Calu3 (cell line): ENCODE data around the gene NTSR1. TPM values are rescaled to one million over a fixed set of nuclear protein-coding genes. Genes with fewer than 3 reads are reported as not detected.

ENCODE experiments used
- BruUV-seq: library from RNA; stranded (reverse); fragments of 400-500 nt; replicated peaks from 2 replicates; lab custom pipeline; 2021; lab: Mats Ljungman, UMichigan
- CTCF ChIA-PET: fragments of 300-600 bp; sonication (Branson Sonifier 250); formaldehyde crosslinking; loops from one replicate; lab custom pipeline; 2022; ENCODE audit warnings: antibody characterized with exemption; lab: Charles Lee
- DNase-seq: peaks from one replicate; pipeline ENCODE4 v3.0.0; 2022
- H3K27ac Mint-ChIP-seq: one replicate; pipeline ENCODE4 v1.8.0; 2022; ENCODE audit warnings: mixed read lengths; ENCODE audit not compliant: unreplicated experiment
- H3K27me3 Mint-ChIP-seq: one replicate; pipeline ENCODE4 v1.8.0; 2022; ENCODE audit warnings: mixed read lengths; ENCODE audit not compliant: unreplicated experiment
- H3K36me3 Mint-ChIP-seq: one replicate; pipeline ENCODE4 v1.8.0; 2022; ENCODE audit warnings: mild to moderate bottlenecking, moderate library complexity, mixed read lengths; ENCODE audit not compliant: insufficient read depth, unreplicated experiment
- H3K4me1 Mint-ChIP-seq: one replicate; pipeline ENCODE4 v1.8.0; 2022; ENCODE audit warnings: mild to moderate bottlenecking, low read depth, mixed read lengths; ENCODE audit not compliant: unreplicated experiment
- H3K4me3 Mint-ChIP-seq: one replicate; pipeline ENCODE4 v1.8.0; 2022; ENCODE audit warnings: mild to moderate bottlenecking, low read depth, moderate library complexity, mixed read lengths; ENCODE audit not compliant: unreplicated experiment
- H3K9me3 Mint-ChIP-seq: one replicate; pipeline ENCODE4 v1.8.0; 2022; ENCODE audit warnings: low read depth, mixed read lengths; ENCODE audit not compliant: unreplicated experiment
- intact Hi-C: fragments of 100-400 bp; cut with micrococcal nuclease; formaldehyde crosslinking; loops from one replicate; pipeline ENCODE4 v1.10.0; 2022; ENCODE audit not compliant: unreplicated experiment
- total RNA-seq: library from RNA; stranded (reverse); gene quantifications from 2 replicates; pipeline ENCODE4 v1.2.3, GENCODE V29; 2022
- TF ChIP-seq, protein P1 (sequence below): fragments of 200-600 bp; IDR thresholded peaks from one replicate; pipeline ENCODE4 v1.8.0; 2022; ENCODE audit warnings: antibody characterized with exemption; ENCODE audit not compliant: unreplicated experiment

NTSR1 gene
- total RNA-seq, 1 experiment from 2014 or later: not detected

DNA sequence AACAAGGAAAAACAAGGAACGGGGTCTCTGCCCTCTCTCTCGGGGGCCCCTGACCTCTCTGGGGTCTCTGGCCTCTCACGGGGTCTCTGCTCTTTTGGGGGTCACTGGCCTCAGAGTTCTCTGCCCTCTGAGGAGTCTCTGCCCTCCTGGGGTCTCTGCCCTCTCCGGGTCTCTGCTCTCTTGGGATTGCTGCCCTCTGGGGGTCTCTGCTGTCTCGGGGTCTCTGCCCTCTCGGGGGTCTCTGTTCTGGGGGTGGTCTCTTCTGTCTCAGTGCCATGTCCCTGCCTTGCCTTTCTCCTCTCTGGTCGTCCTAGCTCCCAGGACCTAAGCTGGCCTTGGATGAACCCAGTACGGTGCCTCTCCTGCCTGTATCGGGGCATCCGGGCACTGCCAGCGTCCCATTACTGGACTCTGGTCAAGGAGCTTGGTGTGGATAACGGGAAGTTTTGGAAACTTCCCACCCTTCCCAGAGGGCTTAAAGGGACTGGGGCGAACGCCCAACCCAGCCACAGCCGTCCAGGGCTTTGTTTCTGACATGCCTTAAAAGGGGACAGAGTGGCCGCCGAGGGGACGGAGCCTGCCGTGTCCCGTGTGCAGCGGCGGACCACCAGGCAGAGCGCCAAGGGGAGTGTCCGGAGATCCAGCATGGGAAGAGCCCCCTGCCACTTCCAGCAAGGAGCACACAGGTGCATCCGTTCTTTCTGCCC, 62.9 kb downstream of the NTSR1 start:
- TF ChIP-seq, protein P1, sequence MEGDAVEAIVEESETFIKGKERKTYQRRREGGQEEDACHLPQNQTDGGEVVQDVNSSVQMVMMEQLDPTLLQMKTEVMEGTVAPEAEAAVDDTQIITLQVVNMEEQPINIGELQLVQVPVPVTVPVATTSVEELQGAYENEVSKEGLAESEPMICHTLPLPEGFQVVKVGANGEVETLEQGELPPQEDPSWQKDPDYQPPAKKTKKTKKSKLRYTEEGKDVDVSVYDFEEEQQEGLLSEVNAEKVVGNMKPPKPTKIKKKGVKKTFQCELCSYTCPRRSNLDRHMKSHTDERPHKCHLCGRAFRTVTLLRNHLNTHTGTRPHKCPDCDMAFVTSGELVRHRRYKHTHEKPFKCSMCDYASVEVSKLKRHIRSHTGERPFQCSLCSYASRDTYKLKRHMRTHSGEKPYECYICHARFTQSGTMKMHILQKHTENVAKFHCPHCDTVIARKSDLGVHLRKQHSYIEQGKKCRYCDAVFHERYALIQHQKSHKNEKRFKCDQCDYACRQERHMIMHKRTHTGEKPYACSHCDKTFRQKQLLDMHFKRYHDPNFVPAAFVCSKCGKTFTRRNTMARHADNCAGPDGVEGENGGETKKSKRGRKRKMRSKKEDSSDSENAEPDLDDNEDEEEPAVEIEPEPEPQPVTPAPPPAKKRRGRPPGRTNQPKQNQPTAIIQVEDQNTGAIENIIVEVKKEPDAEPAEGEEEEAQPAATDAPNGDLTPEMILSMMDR: no peak
- Mint-ChIP-seq H3K4me1 (peaks cover 43% of the 10 kb centered on the region), H3K27me3 (peaks cover 63% of the 10 kb centered on the region), H3K4me3 (no peak overlapping the region), H3K27ac (no peak overlapping the region), H3K36me3 (peaks cover 18% of the 10 kb centered on the region), H3K9me3 (no peaks in the 10 kb centered on the region)
- CTCF ChIA-PET: no interaction called here
- BruUV-seq: no TSS peak
- no peak for DNase-seq
- intact Hi-C loops: no loop called here

DNA sequence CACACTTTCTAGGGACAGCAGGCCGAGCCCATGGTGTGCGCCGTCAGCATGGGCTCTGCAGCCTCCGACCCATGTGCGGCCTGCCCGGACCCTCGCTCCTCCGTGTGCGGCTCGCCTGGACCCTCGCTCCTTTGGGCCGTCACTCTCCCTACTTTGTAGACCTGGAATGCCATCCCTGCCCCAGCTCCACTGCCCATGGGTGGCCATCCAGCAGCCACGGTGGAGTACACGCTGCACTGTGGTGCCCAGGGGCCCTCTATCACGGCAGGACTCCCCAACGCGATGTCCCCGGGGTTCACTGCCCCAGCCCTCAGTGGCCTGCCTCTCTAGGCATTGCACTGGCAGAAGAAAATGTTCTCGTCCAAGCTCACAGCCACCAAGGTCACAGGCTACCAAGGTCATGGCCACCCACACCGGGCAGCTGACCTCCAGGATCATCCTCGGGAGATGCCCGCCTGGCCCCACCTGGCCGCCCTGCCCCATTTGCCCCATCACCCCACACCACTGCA, 63.5 kb downstream of the NTSR1 start:
- no peak overlapping the region for H3K27ac Mint-ChIP-seq
- BruUV-seq: no TSS peak
- DNase-seq: no peak
- CTCF ChIA-PET: no interaction called here
- no peak overlapping the region for H3K4me3 Mint-ChIP-seq
- H3K36me3 Mint-ChIP-seq: peaks cover 25% of the 10 kb centered on the region
- peaks cover 43% of the 10 kb centered on the region for H3K4me1 Mint-ChIP-seq
- H3K9me3 Mint-ChIP-seq: peaks cover 3% of the 10 kb centered on the region
- TF ChIP-seq, protein P1: no peak
- H3K27me3 Mint-ChIP-seq: peaks cover 63% of the 10 kb centered on the region
- intact Hi-C loops: no loop called here

DNA sequence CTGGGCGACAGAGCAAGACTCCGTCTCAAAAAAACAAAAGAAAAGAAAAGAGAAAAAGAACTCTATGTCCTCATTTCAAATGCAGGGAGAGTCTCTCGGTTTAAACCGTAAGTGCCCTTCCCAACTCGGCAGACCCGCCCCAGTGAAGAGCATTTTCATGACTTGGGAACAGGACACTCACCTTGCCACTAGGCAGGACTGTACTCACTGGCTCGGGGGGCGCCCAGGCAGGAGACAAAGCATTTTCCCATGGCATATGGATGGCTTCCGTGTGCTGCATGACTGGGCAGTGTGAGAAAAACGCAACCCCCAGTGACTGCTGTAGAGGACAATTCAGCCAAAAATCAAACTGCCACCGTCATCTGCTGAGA, 64.0 kb downstream of the NTSR1 start:
- BruUV-seq: no TSS peak
- TF ChIP-seq, protein P1: no peak
- no peak overlapping the region for H3K4me3 Mint-ChIP-seq
- peaks cover 3% of the 10 kb centered on the region for H3K9me3 Mint-ChIP-seq
- peaks cover 25% of the 10 kb centered on the region for H3K36me3 Mint-ChIP-seq
- CTCF ChIA-PET: interaction anchor here (0.6 kb wide), 1 partner anchor 421 kb away, joined by 3 read pairs; no protein-coding TSS in a partner anchor
- H3K27ac Mint-ChIP-seq: no peak overlapping the region
- intact Hi-C loops: no loop called here
- no peak for DNase-seq
- peaks cover 41% of the 10 kb centered on the region for H3K4me1 Mint-ChIP-seq
- peaks cover 63% of the 10 kb centered on the region for H3K27me3 Mint-ChIP-seq

DNA sequence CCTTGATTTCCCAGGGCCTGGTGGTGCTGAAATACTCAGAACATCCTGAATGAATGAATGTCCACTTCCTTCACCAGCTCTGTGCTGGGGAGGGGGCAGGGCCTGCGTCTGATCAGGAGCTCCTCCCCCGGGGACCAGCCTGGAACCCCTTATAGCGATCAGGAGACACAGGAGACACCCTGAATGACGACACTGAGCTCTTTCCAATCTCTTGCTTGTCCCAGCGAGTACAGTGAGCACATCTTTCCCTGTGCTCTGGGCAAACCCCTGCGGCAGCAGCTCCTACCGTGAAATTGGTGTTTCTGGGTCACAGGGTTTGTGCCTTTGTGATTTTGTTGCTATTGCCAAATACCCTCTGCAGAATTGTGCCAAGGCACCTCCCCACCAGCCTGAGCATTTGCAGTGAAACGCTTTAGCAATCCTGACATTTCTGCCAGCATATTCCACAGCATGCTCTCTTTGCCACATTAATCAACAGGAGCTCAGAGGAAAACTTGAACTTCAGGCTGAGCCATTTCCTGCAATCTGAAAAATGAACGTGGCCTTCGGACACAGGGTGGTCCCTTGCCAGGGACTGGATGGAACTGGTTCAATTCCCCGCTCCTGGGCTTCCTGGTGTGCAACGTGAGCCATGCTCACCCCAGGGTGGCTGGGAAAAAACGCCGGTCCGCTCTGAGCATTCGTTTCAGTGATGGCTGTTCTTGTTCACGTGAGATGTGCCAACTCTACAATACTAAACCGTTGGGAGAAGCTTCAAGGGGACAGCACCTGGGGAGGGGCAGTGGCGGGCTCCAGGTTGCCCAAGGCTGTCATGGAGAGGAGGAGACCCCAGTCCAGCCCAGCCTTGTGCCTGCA, 64.6 kb downstream of the NTSR1 start:
- Mint-ChIP-seq H3K4me3 (no peak overlapping the region), H3K27ac (no peak overlapping the region), H3K4me1 (peaks cover 36% of the 10 kb centered on the region), H3K36me3 (peaks cover 22% of the 10 kb centered on the region), H3K9me3 (peaks cover 3% of the 10 kb centered on the region), H3K27me3 (peaks cover 57% of the 10 kb centered on the region)
- DNase-seq: no peak
- intact Hi-C loops: no loop called here
- TF ChIP-seq, protein P1: no peak
- BruUV-seq: no TSS peak
- CTCF ChIA-PET: interaction anchor here (0.6 kb wide), 1 partner anchor 420 kb away, joined by 3 read pairs; no protein-coding TSS in a partner anchor
